ENCODE data around the gene FSTL5. TPM values are rescaled to one million over a fixed set of nuclear protein-coding genes. Genes with fewer than 3 reads are reported as not detected.

Gene FSTL5
- total and polyA plus RNA-seq, 2 donors (not counting 3 experiments of a cell fraction or from before 2014, with no cell fraction given), result 1.3 to 1.9 TPM

- Histone ChIP-seq H3K27me3 (ENCODE audit: control insufficient read depth in 2 of 2, insufficient read depth in 2 of 2, low read length in 2 of 2) (no peaks in the 10 kb centered on the region), H3K79me2 (ENCODE audit: control insufficient read depth, insufficient read depth, low read length) (no peaks in the 10 kb centered on the region), H4K20me1 (replicated peaks; ENCODE audit: control insufficient read depth, extremely low read depth, insufficient read depth, low read length) (no peaks in the 10 kb centered on the region), H3K36me3 (ENCODE audit: control insufficient read depth in 2 of 2, extremely low read depth in 1 of 2, insufficient read depth in 2 of 2, low read length in 2 of 2) (no peaks in the 10 kb centered on the region), H3K9ac (replicated peaks; ENCODE audit: extremely low read depth, insufficient read depth, low read length) (no peak overlapping the region), H3K9me3 (replicated peaks; ENCODE audit: control insufficient read depth, insufficient read depth, low read length) (no peaks in the 10 kb centered on the region), H3K4me2 (ENCODE audit: insufficient read depth, low read length) (no peak overlapping the region), H3K9me1 (replicated peaks; ENCODE audit: control insufficient read depth, extremely low read depth, insufficient read depth, low read length) (no peaks in the 10 kb centered on the region), H3K4me1 (ENCODE audit: control insufficient read depth, extremely low read depth, insufficient read depth, low read length) (no peaks in the 10 kb centered on the region), H3K4me3 (replicated peaks in 1 of 3; ENCODE audit: insufficient read depth in 1 of 3, low read depth in 1 of 3, low read length in 3 of 3) (no peak overlapping the region), H3K27ac (ENCODE audit: insufficient read depth, low read depth, low read length) (no peak overlapping the region), H2AFZ (ENCODE audit: low read depth, low read length) (no peak overlapping the region)
- intact Hi-C loops (cut with micrococcal nuclease), result no loop called here
- BruUV-seq (replicated peaks), result no TSS peak
- CTCF ChIA-PET, result interaction anchor here (0.7 to 0.9 kb wide), 2 partner anchors 9 to 11 kb away, joined by 3 read pairs; no protein-coding TSS in a partner anchor
- DNase-seq (ENCODE audit: low read depth, low spot score) (no peak), FAIRE-seq (no peak)
- POLR2A ChIA-PET, result no interaction called here
- dilution Hi-C loops (cut with MboI; ENCODE audit: extremely low pct_ligation_motif_present, low sequenced_read_pairs), result no loop called here
- no peak for TF ChIP-seq FOS (IDR thresholded peaks at IDR 0.05; ENCODE audit: borderline replicate concordance, insufficient read depth, low read length)
- no peak for TF ChIP-seq POLR2A (IDR thresholded peaks at IDR 0.05; ENCODE audit: low read depth, low read length)
- no peak for TF ChIP-seq CTCF (IDR thresholded peaks at IDR 0.05; ENCODE audit: extremely low read depth in 1 of 2, insufficient read depth in 1 of 2, low read depth in 1 of 2, low read length in 2 of 2)
- TF ChIP-seq GATA2 (IDR thresholded peaks at IDR 0.05; ENCODE audit: insufficient read depth, insufficient read length, low read depth, low read length), result no peak
- TF ChIP-seq MYC (IDR thresholded peaks at IDR 0.05; ENCODE audit: low read depth, low read length), result no peak
- TF ChIP-seq MAX (IDR thresholded peaks at IDR 0.05; ENCODE audit: insufficient read depth, insufficient read length), result no peak
- TF ChIP-seq JUN (IDR thresholded peaks at IDR 0.05; ENCODE audit: borderline replicate concordance, insufficient read depth, insufficient read length, low read depth), result no peak
- TF ChIP-seq POLR2AphosphoS5 (IDR thresholded peaks at IDR 0.05; ENCODE audit: insufficient read depth, low read depth, low read length), result no peak
- TF ChIP-seq EZH2 (IDR thresholded peaks at IDR 0.05; ENCODE audit: borderline replicate concordance, low read depth, low read length, severe bottlenecking), result no peak
These were observed 725.7 kb downstream of the FSTL5 start for GRCh38 chr4:161438096-161438495.

All from endothelial cell of umbilical vein (primary cell).